ENCODE results near the gene GAL.
A peak's percentile ranks its signal among the peaks of the same experiment; 100 is the strongest.
"Not testable (repeated sequence)": the region's sequence is repeated elsewhere in the genome, so short reads cannot be mapped to it uniquely, and the experiment has no call there.

The GAL gene

DNA sequence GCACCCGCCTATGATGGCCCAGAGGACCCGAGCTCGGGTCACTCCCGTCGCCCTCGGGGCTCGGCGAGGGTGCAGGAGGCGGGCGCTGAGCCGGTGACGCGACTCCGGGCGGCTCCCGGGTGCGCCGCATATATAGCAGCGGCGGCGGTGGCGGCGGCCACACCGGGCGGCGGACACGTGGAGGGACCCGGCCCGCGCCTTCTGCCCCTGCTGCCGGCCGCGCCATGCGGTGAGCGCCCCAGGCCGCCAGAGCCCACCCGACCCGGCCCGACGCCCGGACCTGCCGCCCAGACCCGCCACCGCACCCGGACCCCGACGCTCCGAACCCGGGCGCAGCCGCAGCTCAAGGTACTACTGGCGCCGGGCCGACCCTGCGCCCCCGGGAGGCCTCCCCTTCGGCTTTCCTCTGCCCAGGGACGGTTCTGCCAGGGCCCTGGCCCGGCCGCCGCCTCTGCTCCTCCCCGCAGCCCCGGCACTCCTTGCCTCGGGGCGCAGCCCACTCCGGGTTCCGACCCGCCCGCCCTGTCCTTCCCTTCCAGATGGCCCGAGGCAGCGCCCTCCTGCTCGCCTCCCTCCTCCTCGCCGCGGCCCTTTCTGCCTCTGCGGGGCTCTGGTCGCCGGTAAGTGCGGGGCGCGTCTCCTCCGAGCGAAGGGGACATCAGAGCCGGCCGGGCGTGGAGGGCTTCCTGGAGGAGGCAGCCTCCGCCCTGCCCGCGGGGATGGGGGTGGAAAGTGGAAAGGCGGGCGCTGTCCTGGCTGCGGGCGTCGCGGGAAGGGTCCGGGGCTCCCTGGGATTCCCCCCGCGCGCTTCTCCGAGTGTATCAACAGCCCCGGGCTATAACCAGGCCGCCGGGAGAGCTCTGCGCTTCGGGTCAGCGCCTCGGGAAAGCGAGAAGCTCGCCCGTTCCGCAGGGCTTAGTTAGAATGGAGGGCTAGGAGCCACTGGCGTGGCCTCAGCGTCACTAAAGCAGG is at the start of gene GAL:
GAL (plus strand) TSS at position 160 of the 972 bp plus-strand sequence; CDS start at position 540, 380 bp downstream.
- DNase-seq (no peak), ATAC-seq (replicated peaks) (peak; percentile 50 to 64)
- H3K4me3 Mint-ChIP-seq, result peak within 1 kb of the TSS in 1 of 2 donors; percentile 15
- H3K9me3 Mint-ChIP-seq, result no peaks in the 10 kb centered on the region
- peaks cover 0 to 2% of the 10 kb centered on the region in 2 donors for H3K4me1 Mint-ChIP-seq
- peaks cover 59 to 72% of the 10 kb centered on the region in 2 donors for H3K27me3 Mint-ChIP-seq
- H3K27ac Mint-ChIP-seq, result no peak within 1 kb of the TSS
- peaks cover 0 to 2% of the 10 kb centered on the region in 2 donors for H3K36me3 Mint-ChIP-seq

DNA sequence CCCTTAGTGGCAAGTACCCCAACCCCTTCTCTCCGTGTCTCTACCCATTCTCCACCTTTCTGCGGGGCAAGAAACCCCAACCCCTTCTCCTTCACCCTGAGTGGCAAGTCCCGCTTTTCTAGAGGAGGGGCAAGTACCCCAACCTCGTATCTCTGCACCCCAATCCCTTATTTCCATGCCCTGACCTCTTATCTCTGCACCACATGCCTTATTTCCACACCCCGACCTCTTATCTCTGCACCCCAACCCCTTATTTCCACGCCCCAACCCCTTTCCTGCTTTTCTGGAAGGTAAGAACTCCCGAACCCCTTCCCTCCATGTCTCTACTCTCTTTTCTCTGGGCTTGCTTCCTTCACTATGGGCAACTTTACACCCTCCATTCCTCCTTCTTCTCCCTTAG is 49.7 kb upstream of the GAL start:
- peaks cover 25 to 27% of the 10 kb centered on the region in 2 donors for H3K27me3 Mint-ChIP-seq
- not testable (repeated sequence) for ATAC-seq (replicated peaks); H3K9me3 Mint-ChIP-seq; H3K4me3 Mint-ChIP-seq; DNase-seq; H3K36me3 Mint-ChIP-seq; H3K4me1 Mint-ChIP-seq; H3K27ac Mint-ChIP-seq

DNA sequence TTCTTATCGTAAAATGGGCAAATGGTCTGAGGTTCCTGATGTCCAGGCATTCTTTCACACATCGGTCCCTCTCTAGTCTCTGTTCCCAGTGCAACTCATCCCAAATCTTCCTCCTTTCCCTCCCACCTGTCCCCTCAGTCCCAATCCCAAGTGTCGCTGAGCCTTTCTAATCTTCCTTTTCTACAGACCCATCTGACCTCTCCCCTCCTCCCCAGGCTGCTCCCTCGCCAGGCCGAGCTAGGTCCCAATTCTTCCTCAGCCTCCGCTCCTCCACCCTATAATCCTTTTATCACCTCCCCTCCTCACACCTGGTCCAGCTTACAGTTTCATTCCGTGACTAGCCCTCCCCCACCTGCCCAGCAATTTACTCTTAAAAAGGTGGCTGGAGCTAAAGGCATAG is 49.2 kb upstream of the GAL start:
- H3K36me3 Mint-ChIP-seq; H3K4me3 Mint-ChIP-seq; H3K27ac Mint-ChIP-seq; ATAC-seq (replicated peaks); H3K9me3 Mint-ChIP-seq; H3K4me1 Mint-ChIP-seq; DNase-seq: not testable (repeated sequence)
- peaks cover 25 to 27% of the 10 kb centered on the region in 2 donors for H3K27me3 Mint-ChIP-seq

DNA sequence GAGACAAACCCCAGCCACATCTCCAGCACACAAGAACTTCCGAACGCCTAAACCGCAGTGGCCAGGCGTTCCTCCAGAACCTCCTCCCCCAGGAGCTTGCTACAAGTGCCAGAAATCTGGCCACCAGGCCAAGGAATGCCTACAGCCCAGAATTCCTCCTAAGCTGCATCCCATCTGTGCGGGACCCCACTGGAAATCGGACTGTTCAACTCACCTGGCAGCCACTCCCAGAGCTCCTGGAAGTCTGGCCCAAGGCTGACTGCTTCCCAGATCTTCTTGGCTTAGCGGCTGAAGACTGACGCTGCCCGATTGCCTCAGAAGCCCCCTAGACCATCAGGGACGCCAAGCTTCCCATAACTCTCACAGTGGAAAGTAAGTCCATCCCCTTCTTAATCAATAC is 48.5 kb upstream of the GAL start:
- not testable (repeated sequence) for H3K27ac Mint-ChIP-seq; DNase-seq; H3K9me3 Mint-ChIP-seq; H3K36me3 Mint-ChIP-seq; ATAC-seq (replicated peaks); H3K4me1 Mint-ChIP-seq; H3K4me3 Mint-ChIP-seq
- peaks cover 25 to 27% of the 10 kb centered on the region in 2 donors for H3K27me3 Mint-ChIP-seq

- not testable (repeated sequence) for DNase-seq; H3K27ac Mint-ChIP-seq; H3K9me3 Mint-ChIP-seq; ATAC-seq (replicated peaks); H3K4me3 Mint-ChIP-seq; H3K4me1 Mint-ChIP-seq; H3K36me3 Mint-ChIP-seq
- H3K27me3 Mint-ChIP-seq, result peaks cover 22 to 23% of the 10 kb centered on the region in 2 donors
Observed at GRCh38 chr11:68639322-68639721, 45.0 kb upstream of the GAL start.

DNA sequence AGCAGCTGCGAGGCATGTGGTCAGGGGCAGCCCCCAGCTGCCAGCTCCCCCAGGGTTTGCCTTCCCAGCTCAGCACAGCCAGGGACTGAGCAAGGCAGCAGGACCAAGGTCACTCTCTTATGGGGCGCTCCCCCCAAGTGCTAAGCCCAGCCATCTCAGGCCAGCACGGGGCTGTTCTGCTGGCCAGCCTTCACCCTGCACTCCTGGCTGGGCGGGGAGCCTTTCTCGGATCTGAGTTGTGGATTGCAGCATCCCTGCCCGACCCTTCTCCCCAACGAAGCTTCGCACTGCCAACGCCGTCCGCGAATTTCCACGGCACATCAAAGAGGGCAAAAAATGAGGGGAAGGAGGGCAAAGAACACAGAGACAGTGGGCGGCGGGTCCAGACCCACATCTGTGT is 42.5 kb upstream of the GAL start:
- peaks cover 10% of the 10 kb centered on the region in 2 donors for H3K9me3 Mint-ChIP-seq
- peaks cover 0 to 2% of the 10 kb centered on the region in 2 donors for H3K36me3 Mint-ChIP-seq
- no peaks in the 10 kb centered on the region for H3K4me1 Mint-ChIP-seq
- H3K27ac Mint-ChIP-seq, result no peak overlapping the region
- H3K4me3 Mint-ChIP-seq, result no peak overlapping the region
- ATAC-seq (replicated peaks), result no peak
- DNase-seq, result no peak
- peaks cover under 1% of the 10 kb centered on the region in 2 donors for H3K27me3 Mint-ChIP-seq

DNA sequence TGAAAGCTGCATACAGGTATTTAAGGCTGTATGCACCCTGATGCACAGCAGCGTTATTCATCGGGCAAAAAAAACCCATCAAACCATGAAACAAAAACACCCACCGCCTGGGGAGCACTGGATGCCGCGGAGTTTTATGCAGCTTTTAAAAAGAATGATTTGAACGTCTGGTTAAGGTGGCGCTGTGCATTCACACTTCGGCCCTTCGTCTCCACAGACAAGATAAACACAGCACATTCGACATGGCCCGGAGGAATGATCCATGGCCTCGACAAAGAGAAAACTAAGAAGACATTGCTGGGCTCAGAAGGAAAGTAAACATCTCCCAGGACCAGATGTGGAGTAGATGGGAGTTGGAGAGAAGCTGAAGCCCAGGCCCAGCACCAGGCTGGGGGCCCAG is 40.8 kb upstream of the GAL start:
- Mint-ChIP-seq H3K4me1 (no peaks in the 10 kb centered on the region), H3K27ac (no peak overlapping the region), H3K4me3 (no peak overlapping the region), H3K9me3 (peaks cover 16 to 17% of the 10 kb centered on the region in 2 donors), H3K36me3 (peaks cover 0 to 6% of the 10 kb centered on the region in 2 donors), H3K27me3 (peaks cover 0 to 8% of the 10 kb centered on the region in 2 donors)
- ATAC-seq (replicated peaks), result no peak
- no peak for DNase-seq

GRCh38 chr11:68646832-68647231 is 37.5 kb upstream of the GAL start:
- Mint-ChIP-seq H3K4me3 (no peak overlapping the region), H3K4me1 (peaks cover 0 to 4% of the 10 kb centered on the region in 2 donors), H3K36me3 (peaks cover 0 to 6% of the 10 kb centered on the region in 2 donors), H3K9me3 (peaks cover 16 to 17% of the 10 kb centered on the region in 2 donors), H3K27ac (no peak overlapping the region), H3K27me3 (peaks cover 10 to 30% of the 10 kb centered on the region in 2 donors)
- no peak for ATAC-seq (replicated peaks)
- DNase-seq, result no peak

DNA sequence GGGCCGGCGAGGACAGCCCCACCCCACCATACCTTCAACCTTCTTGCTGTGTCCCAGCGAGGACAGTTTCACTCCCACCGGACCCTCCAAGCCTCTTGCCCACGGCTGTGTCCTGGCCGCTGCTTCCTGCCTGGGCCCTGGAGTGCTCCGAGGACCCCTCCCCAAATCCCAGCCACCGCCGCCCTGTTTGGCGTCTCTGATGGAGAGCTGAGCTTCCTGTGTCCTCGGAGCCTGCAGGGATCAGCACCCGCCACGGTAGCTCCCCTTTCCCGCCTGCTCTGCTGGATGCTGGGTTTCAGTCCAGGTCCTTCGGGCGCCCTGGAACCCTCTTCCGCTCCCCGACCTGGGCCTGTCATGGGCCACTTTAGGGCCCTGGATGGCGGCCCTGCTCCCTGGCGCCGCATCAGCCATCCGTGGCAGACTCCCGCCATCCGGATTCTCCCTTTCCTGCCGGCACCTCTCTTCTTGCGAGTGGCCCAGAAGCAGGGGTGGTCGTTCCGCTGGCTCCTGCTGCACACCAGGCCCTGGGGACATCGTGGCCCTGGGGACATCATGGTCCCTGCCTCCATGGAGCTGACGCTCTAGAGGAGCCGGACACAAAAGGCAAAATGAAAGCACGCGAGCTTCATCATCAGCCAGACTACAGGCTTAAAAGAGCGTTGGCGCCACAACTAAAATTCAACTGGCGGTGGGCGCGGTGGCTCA is 34.3 kb upstream of the GAL start:
- Mint-ChIP-seq H3K4me1 (peaks cover 2 to 12% of the 10 kb centered on the region in 2 donors), H3K4me3 (no peak overlapping the region), H3K27me3 (peaks cover 20 to 38% of the 10 kb centered on the region in 2 donors), H3K36me3 (peaks cover 0 to 6% of the 10 kb centered on the region in 2 donors), H3K27ac (no peak overlapping the region), H3K9me3 (peaks cover 12 to 14% of the 10 kb centered on the region in 2 donors)
- ATAC-seq (replicated peaks), result no peak
- DNase-seq, result no peak

DNA sequence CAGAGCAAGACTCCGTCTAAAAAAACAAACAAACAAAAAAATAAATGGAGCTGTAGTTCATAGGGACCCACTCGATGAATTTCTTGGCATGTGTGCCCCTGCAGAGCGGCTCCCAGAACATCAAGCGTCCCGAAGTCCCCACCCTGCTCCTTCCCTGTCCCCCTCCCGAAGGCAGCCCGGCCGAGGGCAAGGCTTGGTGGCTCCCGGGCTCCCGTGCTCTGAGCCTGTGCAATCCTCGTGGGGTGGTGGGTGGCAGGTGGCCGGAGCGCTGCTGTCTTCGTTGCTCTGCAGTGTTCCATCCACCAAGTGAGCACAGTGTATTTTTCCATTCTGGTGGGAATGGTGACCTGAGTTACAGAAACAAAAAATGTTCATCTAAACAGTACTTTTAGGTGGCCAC is 33.5 kb upstream of the GAL start:
- H3K27ac Mint-ChIP-seq, result no peak overlapping the region
- DNase-seq (no peak), ATAC-seq (replicated peaks) (no peak)
- H3K9me3 Mint-ChIP-seq, result peaks cover 16 to 20% of the 10 kb centered on the region in 2 donors
- H3K27me3 Mint-ChIP-seq, result peaks cover 27 to 38% of the 10 kb centered on the region in 2 donors
- H3K36me3 Mint-ChIP-seq, result peaks cover 0 to 6% of the 10 kb centered on the region in 2 donors
- H3K4me3 Mint-ChIP-seq, result no peak overlapping the region
- H3K4me1 Mint-ChIP-seq, result peaks cover 2 to 12% of the 10 kb centered on the region in 2 donors

DNA sequence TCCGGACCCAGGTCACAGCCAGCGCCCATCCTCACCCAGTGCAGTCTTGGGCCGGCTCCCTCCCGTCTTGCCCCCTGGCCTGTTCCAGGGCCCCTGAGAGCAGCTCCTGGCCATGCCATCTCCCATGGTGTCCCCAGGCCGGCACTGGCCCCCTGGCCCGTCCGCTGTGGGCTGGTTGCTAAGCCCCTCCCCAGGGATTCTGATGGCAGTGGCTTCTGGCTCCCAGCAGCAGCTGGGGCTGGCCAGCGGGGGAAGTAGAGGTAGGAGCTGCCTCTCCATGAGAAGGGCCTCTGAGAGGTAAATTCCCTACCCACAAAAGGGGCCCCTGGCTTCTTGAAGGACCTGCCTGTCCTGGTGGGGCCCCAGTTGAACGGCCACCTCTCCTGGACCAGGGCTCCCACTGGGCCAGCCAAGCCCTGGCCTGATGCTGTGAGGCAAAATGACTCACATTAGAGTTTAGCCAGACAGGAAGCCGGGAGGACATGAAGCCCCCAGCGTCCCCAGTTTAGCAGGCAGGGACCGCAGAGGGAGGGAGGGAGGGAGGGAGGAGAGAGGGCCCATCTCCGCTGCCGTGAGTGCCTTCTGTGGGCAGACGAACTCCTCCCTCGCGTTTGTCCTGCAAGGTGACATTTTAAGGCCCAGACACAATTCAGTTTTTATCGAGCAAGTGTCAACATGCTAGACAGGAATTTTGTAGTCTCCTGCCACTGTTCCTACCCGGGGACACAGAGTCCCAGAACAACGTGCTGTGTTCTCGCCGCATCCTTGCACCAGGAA is 32.9 kb upstream of the GAL start:
- no peak for DNase-seq
- H3K27ac Mint-ChIP-seq, result no peak overlapping the region
- H3K36me3 Mint-ChIP-seq, result peaks cover 0 to 5% of the 10 kb centered on the region in 2 donors
- no peak for ATAC-seq (replicated peaks)
- H3K9me3 Mint-ChIP-seq, result peaks cover 13 to 17% of the 10 kb centered on the region in 2 donors
- peaks cover 33 to 38% of the 10 kb centered on the region in 2 donors for H3K27me3 Mint-ChIP-seq
- no peak overlapping the region for H3K4me3 Mint-ChIP-seq
- peaks cover 2 to 12% of the 10 kb centered on the region in 2 donors for H3K4me1 Mint-ChIP-seq

GRCh38 chr11:68651985-68652682 is 32.2 kb upstream of the GAL start:
- peaks cover 2 to 12% of the 10 kb centered on the region in 2 donors for H3K4me1 Mint-ChIP-seq
- no peak for ATAC-seq (replicated peaks)

GRCh38 chr11:68652683-68653156 is 31.6 kb upstream of the GAL start:
- Mint-ChIP-seq H3K4me1 (peaks cover 2 to 12% of the 10 kb centered on the region in 2 donors), H3K4me3 (no peak overlapping the region), H3K27me3 (peaks cover 29 to 39% of the 10 kb centered on the region in 2 donors), H3K36me3 (no peaks in the 10 kb centered on the region), H3K9me3 (peaks cover 2 to 9% of the 10 kb centered on the region in 2 donors), H3K27ac (no peak overlapping the region)
- ATAC-seq (replicated peaks) (peak; percentile 57 to 65), DNase-seq (no peak)

More at GRCh38 chr11:68651985-68652682, 32.2 kb upstream of the GAL start:
- peaks cover 7 to 14% of the 10 kb centered on the region in 2 donors for H3K9me3 Mint-ChIP-seq
- H3K36me3 Mint-ChIP-seq, result peaks cover 0 to 4% of the 10 kb centered on the region in 2 donors
- no peak for DNase-seq
- H3K27me3 Mint-ChIP-seq, result peaks cover 35 to 37% of the 10 kb centered on the region in 2 donors
- no peak overlapping the region for H3K4me3 Mint-ChIP-seq
- no peak overlapping the region for H3K27ac Mint-ChIP-seq

Data from stimulated activated naive B cell treated with anti-CD40 and anti-IgM and Interleukin-4, amounts not matched to agents 10 μg/mL and 1 μg/mL and 100 μg/mL, for 72 hours (primary cell).